B cell (primary cell): ENCODE measurements around the gene KRT35.

ENCODE experiments used
- EZH2 ChIP-seq: IDR thresholded peaks from 2 replicates; pipeline ENCODE4 v1.6.1; 2012; ENCODE audit warnings: borderline replicate concordance, low read depth, mild to moderate bottlenecking, moderate library complexity, low read length; ENCODE audit not compliant: insufficient read depth, poor library complexity, severe bottlenecking
- TF ChIP-seq, protein P1 (sequence below): fragments of 200-600 bp; IDR thresholded peaks from one replicate; pipeline ENCODE4 v1.8.0; 2022; ENCODE audit warnings: antibody characterized with exemption, mild to moderate bottlenecking

- TF ChIP-seq, protein P1, sequence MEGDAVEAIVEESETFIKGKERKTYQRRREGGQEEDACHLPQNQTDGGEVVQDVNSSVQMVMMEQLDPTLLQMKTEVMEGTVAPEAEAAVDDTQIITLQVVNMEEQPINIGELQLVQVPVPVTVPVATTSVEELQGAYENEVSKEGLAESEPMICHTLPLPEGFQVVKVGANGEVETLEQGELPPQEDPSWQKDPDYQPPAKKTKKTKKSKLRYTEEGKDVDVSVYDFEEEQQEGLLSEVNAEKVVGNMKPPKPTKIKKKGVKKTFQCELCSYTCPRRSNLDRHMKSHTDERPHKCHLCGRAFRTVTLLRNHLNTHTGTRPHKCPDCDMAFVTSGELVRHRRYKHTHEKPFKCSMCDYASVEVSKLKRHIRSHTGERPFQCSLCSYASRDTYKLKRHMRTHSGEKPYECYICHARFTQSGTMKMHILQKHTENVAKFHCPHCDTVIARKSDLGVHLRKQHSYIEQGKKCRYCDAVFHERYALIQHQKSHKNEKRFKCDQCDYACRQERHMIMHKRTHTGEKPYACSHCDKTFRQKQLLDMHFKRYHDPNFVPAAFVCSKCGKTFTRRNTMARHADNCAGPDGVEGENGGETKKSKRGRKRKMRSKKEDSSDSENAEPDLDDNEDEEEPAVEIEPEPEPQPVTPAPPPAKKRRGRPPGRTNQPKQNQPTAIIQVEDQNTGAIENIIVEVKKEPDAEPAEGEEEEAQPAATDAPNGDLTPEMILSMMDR, result no peak
- TF ChIP-seq EZH2, result no peak
Observed at GRCh38 chr17:41442739-41443138, 38.2 kb downstream of the KRT35 start.
